Measurements from ENCODE around the gene NOL3. TPM values are rescaled to one million over a fixed set of nuclear protein-coding genes. Genes with fewer than 3 reads are reported as not detected.

NOL3 gene
- total RNA-seq, 1 donor from 2014 or later = 79.0 TPM

DNA sequence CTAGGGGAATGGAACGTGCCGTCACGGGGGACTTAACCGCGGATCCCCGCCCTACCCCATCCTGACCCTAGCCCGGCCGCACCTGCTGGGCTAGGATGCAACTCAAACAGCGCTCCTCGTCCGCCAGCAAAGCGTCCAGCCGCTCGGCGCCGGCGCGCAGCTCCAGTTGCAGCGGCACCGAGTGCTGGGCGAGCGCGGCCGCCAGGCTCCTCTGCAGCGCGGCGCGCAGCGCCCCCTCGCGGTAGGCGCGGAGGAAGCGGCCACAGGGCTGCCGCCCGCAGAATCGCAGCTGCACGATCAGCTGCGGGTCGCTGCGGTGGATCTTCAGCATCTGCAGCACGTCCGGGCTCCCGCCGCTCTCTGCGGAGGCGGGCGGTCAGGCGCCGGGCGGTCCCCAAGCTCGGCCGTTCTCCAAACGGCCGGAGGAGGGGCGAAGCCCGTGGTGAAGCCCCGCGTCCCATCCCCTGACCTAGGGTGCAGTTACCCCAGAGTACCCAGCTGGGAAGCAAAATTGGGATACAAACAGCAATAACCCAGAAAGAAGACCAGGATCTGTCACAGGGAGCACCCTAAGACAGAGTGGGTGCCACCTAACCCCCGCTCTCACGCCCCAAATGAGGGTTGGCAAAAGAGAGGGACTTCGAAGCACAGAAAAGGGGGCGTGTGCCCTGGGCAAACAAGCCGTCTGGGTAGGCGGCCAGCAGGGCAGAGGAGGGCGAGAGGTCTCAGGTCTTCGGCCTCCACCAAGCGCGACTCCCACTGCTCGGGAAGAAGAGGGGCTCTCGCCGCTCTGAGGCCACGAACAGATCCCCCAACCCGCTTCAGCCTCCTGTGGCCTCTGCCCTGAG lies 14.8 kb upstream of the NOL3 start:
- peak; percentile 75 for DNase-seq (ENCODE audit: low spot score)

DNA sequence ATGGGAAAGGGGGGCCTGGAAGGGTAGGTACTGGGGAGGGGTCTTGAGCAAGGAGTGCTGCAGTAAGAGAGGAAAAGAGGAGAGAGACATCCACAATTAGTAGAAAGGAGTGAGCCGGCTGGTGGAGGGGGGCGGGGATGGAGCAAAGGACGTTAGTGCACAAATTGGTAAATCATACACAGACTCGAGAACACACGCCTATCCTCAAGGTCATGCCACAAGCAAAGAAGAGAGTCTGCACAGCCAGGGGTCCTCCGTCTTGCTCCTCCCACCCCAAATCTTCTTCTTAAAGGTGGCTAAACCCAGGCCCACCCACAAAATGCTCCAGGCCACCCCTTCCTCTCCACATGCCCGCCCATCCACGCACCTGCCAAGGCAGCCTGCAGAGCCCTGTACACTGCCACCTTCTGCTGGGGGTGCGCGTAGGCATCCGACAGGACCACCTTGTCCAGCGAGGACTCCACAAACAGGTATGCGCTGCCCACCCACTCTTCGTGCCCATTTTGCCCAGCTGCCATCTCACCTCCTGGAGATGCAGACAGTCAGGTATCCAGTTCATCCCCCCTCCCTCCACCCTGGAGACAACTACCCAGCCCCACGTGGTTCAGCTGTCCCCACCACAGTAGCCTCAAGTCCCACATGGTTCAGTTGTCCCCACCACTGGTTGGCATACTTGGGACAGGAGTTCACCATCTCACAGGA lies 14.0 kb upstream of the NOL3 start:
- no peak for DNase-seq (ENCODE audit: low spot score)

DNA sequence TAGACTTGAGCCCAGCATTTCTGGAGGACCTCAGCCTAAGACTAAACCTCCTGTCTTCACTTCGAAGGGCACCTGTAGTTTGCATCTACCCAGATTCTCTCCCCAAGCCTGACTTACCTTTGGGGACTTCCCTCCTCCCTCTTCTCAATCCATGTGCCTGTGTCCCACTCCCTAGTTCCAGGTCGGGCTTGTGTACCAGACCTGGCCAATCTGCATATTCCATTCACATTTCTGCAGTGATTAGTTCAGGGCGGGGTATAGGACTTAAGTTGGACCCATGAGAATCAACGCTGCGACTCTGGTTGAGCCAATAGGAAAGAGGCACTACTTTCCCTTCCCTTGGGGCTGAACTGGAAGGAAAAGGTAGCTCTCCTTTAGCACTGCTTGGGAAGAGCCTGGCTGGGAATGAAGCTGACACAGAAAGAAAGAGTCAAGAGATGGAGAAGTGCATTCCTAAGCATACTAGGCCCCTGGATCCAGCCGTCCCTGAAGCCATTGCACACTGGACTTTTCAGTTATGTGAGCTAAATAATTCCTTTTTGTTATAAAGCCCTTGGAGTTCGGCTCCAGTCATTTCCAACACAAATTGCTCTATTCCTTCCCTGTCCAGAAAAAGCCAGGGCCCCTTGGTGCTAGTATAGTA lies 13.1 kb upstream of the NOL3 start:
- DNase-seq (ENCODE audit: low spot score) = no peak

DNA sequence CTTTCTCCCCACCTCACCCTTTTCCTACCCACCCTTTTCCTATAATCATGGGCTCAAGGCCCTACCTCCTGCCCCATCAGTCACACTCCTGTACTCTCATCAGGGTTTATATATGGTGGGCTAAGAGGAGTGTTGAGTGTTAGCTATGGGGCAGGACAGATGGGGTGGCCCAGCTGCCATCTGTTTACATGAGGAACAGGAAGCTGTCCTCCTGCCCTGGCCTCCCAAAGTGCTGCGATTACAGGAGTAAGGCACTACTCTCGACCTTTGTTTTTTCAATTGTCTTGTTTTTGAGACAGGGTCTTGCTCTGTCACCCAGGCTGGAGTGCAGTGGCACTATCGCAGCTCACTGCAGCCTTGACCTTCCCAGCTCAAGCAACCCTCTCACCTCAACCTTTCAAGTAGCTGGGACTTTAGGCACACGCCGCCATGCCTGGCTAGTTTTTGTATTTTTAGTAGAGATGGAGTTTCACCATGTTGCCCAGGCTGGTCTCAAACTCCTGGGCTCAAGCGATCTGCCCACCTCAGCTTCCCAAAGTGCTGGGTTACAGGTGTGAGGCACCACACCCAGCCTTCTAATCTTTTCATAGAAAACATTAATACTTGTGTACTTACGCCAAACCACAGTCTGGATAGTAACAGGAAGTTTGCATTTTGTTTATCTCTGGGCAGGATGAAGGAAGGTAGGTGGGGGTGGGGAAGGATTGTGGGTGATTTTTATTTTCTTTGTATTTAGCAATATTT lies 12.3 kb upstream of the NOL3 start:
- no peak for DNase-seq (ENCODE audit: low spot score)

DNA sequence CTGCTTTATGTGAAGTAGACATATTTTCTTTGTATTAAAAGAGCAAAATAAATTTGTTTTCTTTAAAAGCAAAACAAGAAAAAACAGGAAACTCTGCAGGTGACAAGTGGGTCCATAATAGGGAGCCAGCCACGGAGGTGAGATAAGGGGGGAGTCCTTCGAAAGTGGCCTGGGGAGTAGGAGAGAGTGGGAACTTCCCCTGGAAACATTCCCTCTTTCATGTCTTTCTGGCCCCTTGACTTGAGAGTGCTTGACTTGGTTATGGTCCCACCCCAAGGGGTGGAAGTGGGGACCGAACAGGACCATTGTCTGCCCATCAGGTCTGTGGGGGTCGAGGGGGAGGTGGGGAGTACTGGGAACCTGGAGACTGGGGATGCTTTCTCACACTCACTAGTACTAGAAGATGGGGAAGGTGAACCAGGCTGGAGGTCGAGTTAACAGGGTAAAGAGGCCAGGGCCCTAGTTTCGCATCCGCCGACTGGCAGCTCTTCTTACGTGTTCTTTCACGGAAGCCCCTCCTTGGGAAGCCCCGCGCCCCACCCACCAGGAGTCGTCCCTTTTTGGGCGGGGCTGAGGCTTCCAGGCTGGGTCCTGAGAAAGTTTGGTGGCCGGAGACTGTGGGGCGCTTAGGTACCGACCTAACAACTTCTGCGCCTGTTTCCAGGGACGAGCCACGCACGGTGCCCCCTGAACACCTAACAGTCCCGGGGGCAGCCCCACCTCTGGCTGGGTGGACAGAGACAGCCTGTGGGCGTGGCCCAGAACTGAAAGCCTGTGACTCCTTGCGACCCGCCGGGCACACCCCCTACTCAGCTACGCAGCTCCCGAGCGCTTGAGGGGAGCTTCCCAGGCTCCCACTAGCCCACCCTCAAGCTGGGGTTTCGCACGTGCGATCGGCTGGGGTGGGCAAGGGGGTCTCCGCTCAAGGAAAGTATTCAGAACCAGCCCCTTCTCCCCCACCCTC lies 11.4 kb upstream of the NOL3 start:
- no peak for DNase-seq (ENCODE audit: low spot score)

DNA sequence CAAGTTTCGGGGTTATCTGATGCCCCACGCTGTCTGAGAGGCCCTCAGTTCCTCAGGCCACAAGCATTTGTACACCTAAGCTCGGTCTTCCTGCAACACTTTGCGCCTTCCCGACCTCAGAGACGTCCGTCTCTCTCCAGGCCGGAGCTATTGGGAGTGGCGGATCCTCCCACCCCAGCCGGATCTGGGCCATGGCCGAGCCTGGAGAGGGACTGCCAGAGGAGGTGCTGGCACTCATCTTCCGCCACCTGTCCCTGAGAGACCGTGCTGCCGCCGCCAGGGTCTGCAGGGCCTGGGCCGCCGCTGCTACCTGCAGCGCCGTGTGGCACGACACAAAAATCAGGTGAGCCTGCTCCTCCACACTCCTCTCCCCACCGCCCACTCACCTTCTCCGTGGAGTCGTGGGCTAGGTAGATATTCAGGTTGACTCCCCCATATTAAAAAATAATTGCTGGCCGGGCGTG lies 8.7 kb upstream of the NOL3 start:
- no peak for DNase-seq (ENCODE audit: low spot score)

DNA sequence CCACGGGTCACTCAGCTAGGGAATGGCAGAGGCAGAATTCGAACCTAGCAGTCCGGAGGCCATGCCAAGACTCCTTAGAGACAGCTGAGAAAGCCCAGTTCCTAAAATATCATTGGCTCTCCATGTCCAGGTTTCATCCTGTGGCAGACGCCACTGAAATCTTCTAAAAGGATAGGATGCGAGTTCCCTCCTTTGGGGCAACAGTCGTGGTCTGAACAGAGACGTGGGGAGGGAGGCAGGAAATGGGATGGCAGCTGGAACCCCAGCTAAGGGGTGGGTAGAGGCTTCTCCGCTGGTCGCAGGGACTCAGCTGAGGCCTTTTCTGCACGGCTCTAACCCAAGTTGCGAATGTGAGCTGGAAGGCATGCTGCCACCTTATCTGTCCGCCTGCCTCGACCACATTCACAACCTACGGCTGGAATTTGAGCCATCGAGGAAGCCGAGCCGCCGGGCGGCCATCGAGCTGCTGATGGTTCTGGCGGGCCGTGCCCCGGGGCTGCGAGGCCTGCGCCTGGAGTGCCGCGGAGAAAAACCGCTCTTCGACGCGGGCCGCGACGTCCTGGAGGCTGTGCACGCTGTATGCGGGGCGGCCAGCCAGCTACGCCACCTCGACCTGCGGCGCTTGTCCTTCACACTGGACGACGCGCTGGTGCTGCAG lies 7.7 kb upstream of the NOL3 start:
- no peak for DNase-seq (ENCODE audit: low spot score)

DNA sequence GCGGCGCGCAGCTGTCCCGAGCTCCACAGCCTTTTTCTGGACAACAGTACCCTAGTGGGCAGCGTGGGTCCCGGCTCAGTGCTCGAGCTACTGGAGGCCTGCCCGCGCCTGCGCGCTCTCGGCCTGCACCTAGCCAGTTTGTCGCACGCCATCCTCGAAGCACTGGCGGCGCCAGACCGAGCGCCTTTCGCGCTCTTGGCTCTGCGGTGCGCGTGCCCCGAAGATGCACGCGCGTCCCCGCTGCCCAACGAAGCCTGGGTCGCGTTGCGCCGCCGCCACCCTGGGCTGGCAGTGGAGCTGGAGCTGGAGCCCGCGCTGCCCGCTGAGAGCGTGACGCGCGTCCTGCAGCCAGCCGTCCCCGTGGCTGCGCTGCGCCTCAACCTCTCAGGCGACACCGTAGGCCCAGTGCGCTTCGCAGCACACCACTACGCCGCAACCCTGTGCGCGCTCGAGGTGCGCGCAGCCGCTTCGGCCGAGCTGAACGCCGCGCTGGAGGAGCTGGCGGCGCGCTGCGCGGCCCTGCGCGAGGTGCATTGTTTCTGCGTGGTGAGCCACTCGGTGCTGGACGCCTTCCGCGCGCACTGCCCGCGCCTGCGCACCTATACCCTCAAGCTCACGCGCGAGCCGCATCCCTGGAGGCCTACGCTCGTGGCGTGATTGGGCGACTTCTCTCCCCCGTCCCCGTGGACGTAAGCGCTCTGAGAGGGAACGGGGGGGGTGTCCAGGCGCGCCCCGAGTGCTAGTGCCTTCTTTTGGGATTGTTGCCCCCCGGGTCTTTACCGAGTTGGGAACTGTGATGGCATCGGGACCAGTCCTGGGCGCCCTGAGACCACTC lies 7.0 kb upstream of the NOL3 start:
- no peak for DNase-seq (ENCODE audit: low spot score)

DNA sequence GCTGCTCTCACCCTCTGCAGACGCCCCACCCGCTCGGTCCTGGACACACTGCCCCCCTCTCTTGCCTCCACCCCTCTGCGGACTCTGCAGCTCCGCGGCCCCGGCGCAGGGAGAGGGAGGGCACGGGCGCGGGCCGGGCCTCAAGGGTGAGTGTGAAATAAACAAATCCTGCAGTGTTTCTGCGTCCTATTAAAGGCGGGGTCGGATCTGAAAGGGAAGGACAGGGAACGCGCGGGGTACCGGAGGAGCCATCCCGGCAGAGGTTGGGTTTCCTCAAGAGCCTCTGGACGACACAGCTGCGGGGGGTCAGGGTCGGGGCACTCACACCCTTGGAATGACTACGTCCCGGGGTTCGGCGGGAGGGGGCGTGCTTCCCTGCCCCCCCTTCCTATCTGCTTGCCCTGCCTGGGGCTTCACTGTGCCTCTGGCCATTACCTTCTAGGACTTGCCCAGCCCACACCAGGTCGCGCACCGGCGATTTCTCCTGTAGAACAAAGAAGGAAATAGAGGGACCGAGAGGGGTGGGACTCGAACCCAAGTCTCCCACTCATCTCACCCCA lies 6.3 kb upstream of the NOL3 start:
- no peak for DNase-seq (ENCODE audit: low spot score)

DNA sequence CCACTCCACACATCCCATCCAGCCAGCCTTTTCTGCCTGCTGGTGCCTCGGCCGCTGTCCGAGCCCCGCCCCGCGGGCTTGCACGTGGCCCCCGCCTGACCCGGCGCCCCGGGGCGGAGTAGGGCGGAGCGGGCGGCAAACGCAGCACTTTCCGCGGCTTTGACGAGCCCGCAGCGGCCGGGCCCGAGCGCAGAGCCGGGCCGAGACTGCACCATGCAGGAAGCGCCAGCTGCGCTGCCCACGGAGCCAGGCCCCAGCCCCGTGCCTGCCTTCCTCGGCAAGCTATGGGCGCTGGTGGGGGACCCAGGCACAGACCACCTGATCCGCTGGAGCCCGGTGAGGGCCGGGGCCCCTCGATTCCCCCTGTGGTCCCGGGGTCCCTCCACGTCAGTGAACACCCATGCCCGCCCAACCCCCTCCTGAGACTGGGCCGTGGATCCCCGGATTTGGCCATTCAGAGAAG lies 5.7 kb upstream of the NOL3 start, which contains the start of gene HSF4:
Gene HSF4 (plus strand): TSS at position 147 of the 463 bp plus-strand sequence. CDS start 67 bp downstream, at position 214.
- DNase-seq (ENCODE audit: low spot score) = no peak

DNA sequence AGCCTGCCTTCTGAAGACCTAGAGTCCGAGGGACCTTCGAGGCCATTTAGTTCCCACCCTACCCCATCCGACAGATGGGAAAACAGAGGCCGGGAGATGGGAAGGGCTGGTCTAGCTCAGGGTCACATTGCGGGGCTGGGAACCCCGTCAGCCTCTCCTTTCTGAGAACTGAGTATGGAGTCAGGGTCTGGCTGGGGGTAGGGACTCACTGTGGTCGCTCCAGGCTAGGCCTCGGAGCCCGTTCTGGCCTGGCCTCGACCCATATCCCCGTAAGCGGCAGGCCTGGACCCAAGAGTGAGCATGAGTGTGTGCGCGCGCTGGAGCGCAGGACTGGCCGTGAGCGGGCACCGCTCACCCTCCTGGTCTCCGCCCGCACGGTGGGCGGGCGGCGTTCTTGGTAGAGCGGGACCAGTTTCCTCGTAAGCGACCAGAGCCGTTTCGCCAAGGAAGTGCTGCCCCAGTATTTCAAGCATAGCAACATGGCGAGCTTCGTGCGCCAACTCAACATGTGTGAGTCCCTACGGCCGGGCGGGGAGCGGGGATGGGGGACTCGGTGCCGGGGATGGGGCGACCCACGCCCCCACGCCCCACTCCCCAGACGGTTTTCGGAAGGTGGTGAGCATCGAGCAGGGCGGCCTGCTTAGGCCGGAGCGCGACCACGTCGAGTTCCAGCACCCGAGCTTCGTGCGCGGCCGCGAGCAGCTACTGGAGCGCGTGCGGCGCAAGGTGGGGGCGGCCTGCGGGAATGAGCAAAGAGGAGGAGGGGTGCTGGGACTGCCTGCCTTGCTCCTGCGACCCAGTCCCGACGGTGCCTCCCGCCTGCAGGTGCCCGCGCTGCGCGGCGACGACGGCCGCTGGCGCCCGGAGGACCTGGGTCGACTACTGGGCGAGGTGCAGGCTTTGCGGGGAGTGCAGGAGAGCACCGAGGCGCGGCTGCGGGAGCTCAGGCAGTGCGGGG lies 4.9 kb upstream of the NOL3 start:
- no peak for DNase-seq (ENCODE audit: low spot score)

DNA sequence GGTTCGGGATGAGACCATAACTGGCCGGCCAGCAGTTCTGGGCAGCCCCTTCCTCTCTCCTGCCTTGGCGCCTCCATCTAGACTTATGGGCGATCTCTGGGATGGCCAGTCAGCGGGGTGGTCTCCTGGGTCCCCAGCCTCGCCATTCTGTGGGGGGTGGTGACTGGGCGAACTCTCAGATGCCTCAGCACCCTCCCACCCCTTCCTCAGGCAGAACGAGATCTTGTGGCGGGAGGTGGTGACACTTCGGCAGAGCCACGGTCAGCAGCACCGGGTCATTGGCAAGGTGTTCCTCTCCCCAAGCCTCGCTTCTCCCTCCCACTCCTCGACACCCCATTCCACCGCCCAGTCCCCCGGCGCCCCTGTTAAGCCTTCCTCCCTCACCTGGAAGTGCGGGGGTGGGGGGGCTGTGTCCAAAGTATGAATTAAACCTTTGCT lies 4.2 kb upstream of the NOL3 start:
- DNase-seq (ENCODE audit: low spot score) = no peak

DNA sequence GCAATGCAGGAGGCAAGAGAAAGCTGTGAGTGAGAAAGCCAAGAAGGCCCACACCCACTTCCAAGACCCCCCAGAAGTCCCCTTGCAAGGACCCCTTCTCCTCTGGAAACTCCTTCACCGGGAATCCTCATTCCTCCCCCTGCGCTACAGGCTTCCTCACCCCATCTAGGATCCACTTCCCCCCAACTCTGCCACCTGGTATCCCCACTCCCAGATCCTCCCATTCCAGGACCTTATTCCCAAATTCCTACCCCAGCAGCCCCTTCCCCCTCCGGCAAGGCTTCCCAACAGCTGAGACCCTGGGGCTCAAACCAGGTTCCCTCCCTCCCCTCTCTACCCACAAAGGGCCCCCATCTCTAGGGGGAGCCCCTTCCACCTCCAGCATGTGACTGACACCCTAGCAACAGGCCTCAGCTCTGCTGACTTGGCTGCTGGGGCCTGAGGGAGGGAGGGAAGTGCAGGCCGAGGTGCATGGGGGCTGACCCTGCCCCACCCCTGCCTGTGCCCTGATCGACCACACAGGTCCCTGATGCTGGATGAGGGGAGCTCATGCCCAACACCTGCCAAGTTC lies 3.7 kb upstream of the NOL3 start:
- no peak for DNase-seq (ENCODE audit: low spot score)

DNA sequence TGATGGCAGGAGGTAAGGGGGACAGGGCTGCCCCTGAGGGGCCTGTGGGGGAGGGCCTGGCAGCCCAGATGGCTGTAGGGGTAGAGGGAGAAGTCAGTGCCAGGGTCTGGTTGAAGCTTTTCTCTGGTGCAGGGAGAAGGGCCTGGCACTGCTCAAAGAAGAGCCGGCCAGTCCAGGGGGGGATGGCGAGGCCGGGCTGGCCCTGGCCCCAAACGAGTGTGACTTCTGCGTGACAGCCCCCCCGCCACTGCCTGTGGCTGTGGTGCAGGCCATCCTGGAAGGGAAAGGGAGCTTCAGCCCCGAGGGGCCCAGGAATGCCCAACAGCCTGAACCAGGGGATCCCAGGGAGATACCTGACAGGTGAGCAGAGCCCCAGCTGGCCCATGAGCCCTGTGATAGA lies 2.8 kb upstream of the NOL3 start:
- no peak for DNase-seq (ENCODE audit: low spot score)

DNA sequence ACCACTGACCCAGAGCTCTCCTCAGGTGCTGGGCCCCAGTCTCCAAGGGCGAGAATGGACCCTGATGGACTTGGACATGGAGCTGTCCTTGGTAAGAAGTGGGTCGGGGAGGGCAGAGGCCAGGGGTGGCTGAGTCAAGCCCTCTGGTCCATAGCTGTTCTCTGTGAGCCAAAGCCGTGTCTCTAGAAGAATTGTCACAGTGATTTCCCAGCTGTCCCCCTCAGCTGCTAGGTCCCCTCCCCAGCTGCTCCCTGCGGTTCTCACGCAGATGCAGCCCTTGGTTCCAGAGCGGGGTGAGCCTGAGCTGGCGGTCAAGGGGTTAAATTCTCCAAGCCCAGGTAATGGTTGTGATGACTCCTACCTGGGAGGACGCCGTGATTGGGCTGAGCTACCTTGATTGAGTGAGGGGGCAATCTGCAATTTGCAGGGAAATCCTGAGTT lies 1.3 kb upstream of the NOL3 start:
- DNase-seq (ENCODE audit: low spot score) = no peak

DNA sequence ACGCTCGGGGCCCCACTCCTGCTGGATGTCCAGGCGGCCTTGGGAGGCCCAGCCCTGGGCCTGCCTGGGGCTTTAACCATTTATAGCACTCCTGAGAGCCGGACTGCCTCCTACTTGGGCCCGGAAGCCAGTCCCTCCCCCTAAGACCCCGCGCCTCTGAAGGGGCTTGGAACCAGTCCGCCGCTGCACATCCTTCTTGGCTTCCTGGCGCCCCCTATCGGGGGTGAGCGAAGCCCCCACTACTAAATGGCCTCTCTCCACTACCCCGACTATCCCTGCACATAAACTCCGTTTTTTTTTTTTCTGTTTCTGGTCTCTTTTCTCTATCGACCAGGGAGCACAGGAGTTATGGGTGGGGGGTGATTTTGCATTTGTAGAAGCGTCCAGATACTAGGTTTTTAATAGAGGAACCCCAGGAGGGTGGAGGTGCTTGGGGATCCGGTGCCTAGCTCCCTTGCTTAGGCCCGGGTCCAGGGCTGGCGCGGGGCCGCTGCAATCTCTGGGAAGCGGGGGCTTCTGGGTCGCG lies 633 bp upstream of the NOL3 start:
- no peak for DNase-seq (ENCODE audit: low spot score)

Data from mucosa of gallbladder (tissue), 1 donor.